NCI-H2029 treated with DMSO at 0.1 percent for 48 hours (cell line): Measurements from ENCODE around the gene GM2A.
A peak's percentile ranks its signal among the peaks of the same experiment; 100 is the strongest.
"Not testable (repeated sequence)": the region's sequence is repeated elsewhere in the genome, so short reads cannot be mapped to it uniquely, and the experiment has no call there.

Experiments used
- DNase-seq: peaks from one replicate; lab custom pipeline; 2025; lab: John Stamatoyannopoulos, UW

The GM2A gene

DNA sequence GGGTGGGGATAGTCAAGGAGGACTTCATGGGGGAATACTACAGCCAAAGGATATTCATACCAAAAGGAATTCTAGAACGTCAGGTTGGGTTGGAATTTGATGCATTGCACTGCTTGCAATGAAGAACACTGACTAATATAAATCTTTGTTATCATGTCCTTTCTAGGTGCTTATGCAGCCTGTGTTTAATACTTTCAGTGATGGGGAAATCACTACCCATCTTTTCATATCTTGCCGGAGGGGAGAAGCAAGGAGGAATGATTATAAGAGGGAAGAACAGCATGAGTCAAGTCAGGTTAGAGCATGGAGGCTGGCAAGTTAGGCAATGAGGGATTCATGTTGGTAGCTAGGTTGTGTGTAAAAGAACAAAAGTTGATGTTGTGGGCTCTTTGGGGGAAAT lies 24.0 kb upstream of the GM2A start:
- no peak for DNase-seq

DNA sequence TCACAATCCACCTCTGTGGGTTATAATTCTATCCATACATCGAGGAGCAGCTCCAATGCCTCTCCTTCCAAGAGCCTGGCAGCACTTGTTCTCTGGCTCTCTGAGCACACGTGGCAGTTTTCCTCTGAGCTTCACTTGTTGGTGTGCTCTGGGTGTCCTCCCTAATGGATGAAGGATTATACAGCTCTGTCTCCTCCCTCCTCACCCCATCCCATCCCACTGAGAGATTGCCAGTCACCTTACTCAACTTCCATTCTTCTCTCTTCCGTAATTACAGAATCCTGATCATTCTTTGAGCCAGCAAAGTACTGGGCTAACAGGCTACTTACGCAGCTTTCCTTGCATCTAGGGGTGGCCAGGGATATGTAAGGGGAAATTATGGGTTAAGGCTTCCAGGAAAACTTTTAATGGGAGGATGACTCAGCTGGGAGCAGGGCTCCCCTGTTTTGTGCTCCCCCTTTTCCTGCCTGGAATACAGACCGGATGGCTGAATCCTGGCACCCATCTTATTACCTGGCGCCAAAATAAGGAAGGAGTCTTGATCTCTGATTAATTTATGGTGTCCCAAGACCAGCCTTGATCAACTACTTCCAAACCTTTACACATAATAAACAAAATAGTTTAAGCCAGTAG lies 22.8 kb upstream of the GM2A start:
- no peak for DNase-seq

GRCh38 chr5:151231359-151231758 lies 21.6 kb upstream of the GM2A start:
- DNase-seq, result no peak

GRCh38 chr5:151233616-151234085 lies 19.3 kb upstream of the GM2A start:
- no peak for DNase-seq

DNA sequence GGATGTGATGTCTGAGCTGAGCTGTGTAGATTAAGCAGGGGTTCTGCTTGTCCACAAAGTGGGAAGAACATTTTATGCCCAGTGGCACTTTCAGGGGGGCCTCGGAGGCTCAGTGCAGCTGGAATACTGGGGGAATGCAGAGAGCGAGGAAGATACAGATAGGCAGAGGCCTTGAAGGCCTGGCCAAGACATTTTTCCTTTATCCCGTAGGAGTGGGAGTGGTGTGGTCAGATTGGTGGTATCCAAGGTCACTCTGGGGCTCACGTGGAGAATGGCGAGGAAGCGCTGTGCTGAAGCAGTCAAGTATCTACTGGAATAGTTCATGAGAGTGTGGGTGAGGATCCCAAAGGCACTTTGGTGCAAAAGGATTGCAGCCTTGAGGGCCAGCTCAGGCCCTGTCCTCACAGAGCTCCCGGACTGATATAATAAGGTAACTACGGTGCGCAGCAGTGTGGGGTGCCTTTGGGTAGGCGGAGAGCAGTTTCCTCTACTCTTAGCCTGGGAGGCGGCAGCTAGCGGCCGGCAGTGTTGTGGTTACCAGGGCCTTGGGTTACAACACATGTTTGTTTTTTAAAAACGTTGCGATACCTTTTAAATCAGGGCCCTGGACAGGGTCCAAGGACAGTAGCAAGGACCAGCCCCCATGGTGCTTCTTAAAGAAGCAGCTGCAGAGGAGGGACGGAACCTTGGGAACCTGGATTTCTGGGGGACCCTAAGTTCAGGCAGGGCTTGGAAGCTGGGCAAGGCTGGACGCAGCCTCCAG lies 18.3 kb upstream of the GM2A start:
- no peak for DNase-seq

GRCh38 chr5:151235239-151235571 lies 17.8 kb upstream of the GM2A start:
- not testable (repeated sequence) for DNase-seq

GRCh38 chr5:151236888-151237287 lies 16.1 kb upstream of the GM2A start:
- DNase-seq, result no peak

GRCh38 chr5:151237685-151238084 lies 15.3 kb upstream of the GM2A start:
- no peak for DNase-seq

- DNase-seq, result no peak
These were observed 14.7 kb upstream of the GM2A start for GRCh38 chr5:151238303-151238741.

DNA sequence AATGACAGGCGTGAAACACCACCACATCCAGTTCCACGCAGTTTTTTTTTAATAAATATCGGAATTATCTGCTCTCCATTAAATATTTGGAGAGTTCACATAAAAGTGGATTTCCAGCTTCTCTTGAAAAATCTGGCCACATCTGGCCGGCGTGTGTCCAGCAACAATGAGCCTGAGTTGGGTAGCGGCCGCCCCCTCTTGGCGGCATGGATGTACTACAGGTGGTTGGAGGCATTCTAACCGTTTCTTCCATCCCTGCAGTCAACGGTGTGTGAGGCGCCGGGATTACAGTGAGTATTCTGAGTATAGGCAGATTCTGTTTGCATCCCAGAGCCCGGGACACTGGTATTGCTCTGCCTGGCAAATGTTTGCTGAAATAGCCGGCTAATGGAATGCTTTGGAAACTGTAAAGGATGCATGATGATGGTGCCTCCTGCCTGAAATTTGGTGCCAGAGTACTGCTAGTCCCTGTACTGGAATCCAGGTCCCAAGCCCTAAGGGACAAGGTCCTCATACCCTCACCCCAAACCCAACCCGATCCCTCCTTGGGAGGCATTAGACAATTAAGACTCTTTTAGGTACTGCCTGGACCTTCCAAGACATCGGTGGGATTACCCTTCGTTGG lies 13.6 kb upstream of the GM2A start:
- DNase-seq, result peak; percentile 8

- DNase-seq, result not testable (repeated sequence)
These were observed 12.6 kb upstream of the GM2A start for GRCh38 chr5:151240268-151240835.

DNA sequence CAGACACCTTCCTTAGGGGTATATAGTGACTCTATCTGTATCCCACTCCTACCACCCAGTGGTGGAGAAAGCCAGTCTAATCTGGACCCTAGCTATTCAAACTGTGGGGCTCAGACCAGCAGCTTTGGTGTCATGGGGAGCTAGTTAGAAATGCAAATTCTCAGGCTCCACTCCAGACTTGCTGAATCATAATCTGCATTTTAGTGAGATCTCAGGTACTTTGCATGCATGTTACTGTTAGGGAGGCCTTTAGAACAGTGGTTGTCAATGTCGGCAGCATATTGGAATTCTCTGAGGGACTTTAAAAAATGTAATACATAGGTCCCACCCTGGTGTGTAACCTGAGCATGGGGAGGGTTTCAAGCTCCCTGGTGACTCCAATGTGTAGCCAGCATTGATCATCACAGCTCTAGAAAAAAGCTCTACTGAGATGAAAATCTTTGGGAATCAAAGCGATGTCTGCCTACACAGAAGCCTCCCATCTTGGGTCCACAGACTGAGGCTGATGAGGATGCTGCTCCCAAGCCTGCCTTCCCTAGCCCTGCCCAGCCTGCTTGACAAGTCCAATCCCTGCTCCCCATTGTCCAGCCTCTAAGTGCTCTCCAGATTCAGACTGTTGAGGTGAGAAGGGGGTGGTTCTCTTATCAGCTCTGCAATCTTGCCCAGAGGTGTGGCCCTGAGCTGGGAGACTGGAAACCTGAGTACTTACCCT lies 11.9 kb upstream of the GM2A start:
- DNase-seq, result peak; percentile 65

- no peak for DNase-seq
These were observed 9.9 kb upstream of the GM2A start for GRCh38 chr5:151243127-151243526.

DNA sequence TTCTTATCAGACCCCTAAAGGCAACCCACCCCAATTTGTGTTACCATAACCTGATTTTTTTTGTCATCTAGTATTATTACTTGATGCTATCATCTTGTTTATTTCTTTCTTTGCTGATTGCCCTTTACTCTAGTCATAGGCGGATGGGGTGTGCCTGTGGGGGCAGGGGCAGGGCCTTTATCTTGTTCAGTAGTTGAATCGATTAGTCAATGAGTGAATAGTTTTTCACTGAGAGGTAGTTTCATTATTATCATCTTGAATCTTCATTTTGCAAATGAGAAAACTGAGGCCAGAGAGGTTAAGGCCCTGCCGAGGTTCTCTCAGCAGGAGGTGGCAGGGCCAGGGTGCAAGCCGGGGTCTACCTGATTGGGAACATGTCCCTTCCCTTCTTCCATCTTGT lies 9.4 kb upstream of the GM2A start:
- DNase-seq, result no peak

DNA sequence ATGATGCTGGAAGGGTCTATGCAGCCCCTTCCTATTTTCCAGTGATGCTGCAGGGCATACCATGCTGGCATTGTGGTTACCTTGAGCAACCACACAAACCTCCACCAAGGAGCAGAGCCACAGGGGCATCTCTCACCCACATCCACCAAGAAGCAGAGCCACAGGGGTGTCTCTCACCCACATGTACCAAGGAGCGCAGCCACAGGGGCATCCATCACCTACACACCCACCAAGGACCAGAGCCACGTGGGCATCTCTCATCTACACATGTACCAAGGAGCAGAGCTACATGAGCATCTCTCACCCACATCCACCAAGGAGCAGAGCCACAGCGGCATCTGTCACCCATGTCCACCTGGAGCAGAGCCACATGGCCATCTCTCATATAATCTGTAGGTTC lies 8.8 kb upstream of the GM2A start:
- DNase-seq, result no peak

- DNase-seq, result no peak
These were observed 7.2 kb upstream of the GM2A start for GRCh38 chr5:151245680-151246219.

- DNase-seq, result no peak
These were observed 4.3 kb upstream of the GM2A start for GRCh38 chr5:151248651-151249050.

DNA sequence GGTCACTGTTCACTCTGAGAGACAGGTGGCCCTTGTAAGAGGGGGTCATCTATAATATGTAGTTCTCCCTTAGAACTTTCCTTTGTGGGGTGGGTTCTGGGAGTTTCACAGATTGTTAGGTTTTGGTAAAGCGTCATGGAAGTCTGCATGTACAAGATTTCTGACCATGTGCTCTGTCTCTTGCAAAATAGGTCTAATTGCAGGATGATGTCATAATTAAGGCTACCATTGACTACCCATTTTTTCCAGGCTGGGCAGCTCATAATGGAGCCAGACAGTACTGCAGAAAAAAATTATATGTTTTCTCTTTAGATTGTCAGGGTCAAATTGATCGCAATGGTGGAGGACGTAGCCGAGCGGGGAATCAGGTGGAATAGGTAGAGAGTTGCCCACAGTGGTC lies 3.7 kb upstream of the GM2A start:
- DNase-seq, result no peak

DNA sequence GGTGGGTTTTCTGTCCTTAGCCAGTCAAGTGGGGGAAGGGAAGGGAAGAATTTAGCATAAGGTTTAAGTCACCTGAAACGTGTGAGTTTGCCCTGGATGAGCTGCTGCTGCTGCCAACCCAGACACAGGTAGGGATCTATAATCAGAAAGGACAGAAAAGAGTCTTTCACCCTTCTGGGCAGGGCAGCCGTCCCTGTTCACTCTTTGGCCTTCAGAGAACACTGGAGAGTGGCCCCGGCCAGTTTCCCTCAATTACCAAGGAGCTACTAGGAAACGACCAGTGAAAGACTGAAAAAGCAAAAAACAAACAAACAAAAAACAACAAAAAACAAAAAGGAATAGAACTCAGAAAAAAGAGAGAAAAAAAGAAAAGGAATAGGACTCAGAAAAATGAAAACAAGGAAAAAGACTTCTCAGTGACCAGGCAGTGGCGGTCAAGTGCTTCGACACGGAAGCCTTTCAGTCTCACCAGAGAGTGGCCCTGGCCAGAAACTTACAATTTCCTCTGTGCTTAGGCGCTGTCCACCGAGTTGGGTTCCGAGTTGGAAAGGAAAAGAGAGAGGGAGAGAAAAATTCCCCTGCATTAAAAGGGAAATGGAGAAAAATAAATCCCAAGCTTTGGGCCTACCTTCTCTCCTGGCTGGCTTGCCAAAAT lies 2.5 kb upstream of the GM2A start:
- no peak for DNase-seq

- DNase-seq, result no peak
These were observed 1.9 kb upstream of the GM2A start for GRCh38 chr5:151251001-151251551.

DNA sequence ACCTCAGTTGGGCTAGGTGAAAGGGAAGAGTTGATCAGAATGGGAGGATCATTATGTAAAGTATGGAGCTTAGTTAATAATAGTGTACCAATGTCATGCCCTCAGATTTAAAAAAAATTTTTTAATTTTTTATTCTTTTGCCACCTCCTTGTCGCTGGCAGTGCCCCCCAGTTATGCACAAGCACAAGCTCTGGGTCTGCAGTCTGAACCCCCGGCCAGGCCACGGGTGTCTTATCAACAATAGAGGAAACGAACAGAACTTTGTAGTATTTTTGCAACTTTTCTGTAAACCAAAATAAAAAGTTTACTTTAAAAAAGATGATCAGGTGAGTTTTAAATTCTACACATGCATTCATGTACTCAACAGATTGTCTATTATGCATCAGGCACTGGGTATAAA lies 1.4 kb upstream of the GM2A start:
- no peak for DNase-seq
